ENCODE data around the gene TSPAN5. TPM values are rescaled to one million over a fixed set of nuclear protein-coding genes. Genes with fewer than 3 reads are reported as not detected.
A peak's percentile ranks its signal among the peaks of the same experiment; 100 is the strongest.

TSPAN5 gene
- total RNA-seq, 1 donor from 2014 or later, result 1.6 TPM

GRCh38 chr4:98664959-98665358 lies 6.5 kb upstream of the TSPAN5 start:
- H3K9me3 Mint-ChIP-seq, result no peaks in the 10 kb centered on the region
- TF ChIP-seq CTCF (IDR thresholded peaks at IDR 0.05), result no peak
- no peak for DNase-seq
- no peaks in the 10 kb centered on the region for H3K36me3 Mint-ChIP-seq (ENCODE audit: low read depth)
- no peak for ATAC-seq (ENCODE audit: low read depth)
- H3K4me1 Mint-ChIP-seq, result peaks cover 40% of the 10 kb centered on the region
- no peak overlapping the region for H3K4me3 Mint-ChIP-seq
- CTCF ChIA-PET, result interaction anchor here (0.7 kb wide), 1 partner anchor 330 kb away, joined by 3 read pairs; the partner anchor contains the start of gene METAP1
- H3K27ac Mint-ChIP-seq, result peak overlapping the region; percentile 93
- no peaks in the 10 kb centered on the region for H3K27me3 Mint-ChIP-seq
- intact Hi-C loops (cut with micrococcal nuclease), result loop anchor here (5.0 kb wide), 2 partner anchors 1152 to 1282 kb away; partner anchors contain the start of genes DAPP1 and DNAJB14
- POLR2A ChIA-PET, result no interaction called here

- no peak for TF ChIP-seq CTCF (IDR thresholded peaks at IDR 0.05)
- ATAC-seq (ENCODE audit: low read depth), result peak; percentile 58
- Mint-ChIP-seq H3K27me3 (no peaks in the 10 kb centered on the region), H3K27ac (peak overlapping the region; percentile 93), H3K36me3 (ENCODE audit: low read depth) (no peaks in the 10 kb centered on the region), H3K9me3 (no peaks in the 10 kb centered on the region), H3K4me1 (peaks cover 51% of the 10 kb centered on the region), H3K4me3 (peak overlapping the region; percentile 71)
- ChIA-PET CTCF (no interaction called here), POLR2A (interaction anchor here (0.9 to 2.1 kb wide), 3 partner anchors 265 to 402 kb away, joined by 3 to 6 read pairs (median 4); partner anchors contain the start of genes EIF4E, METAP1 and RAP1GDS1)
- peak; percentile 40 for DNase-seq
- intact Hi-C loops (cut with micrococcal nuclease), result loop anchor here (1.0 to 5.0 kb wide), 10 partner anchors 145 to 1284 kb away; partner anchors contain the start of genes DAPP1, DNAJB14, EIF4E and METAP1
Observed at GRCh38 chr4:98663226-98664006, 5.0 kb upstream of the TSPAN5 start.

GRCh38 chr4:98662626-98663225 lies 4.3 kb upstream of the TSPAN5 start:
- ATAC-seq (ENCODE audit: low read depth), result no peak
- POLR2A ChIA-PET, result interaction anchor here (1.9 to 2.1 kb wide), 2 partner anchors 333 to 401 kb away, joined by 4 to 6 read pairs; partner anchors contain the start of genes METAP1 and RAP1GDS1
- Mint-ChIP-seq H3K4me1 (peaks cover 54% of the 10 kb centered on the region), H3K27ac (peak overlapping the region; percentile 93), H3K36me3 (ENCODE audit: low read depth) (no peaks in the 10 kb centered on the region), H3K27me3 (no peaks in the 10 kb centered on the region), H3K4me3 (peak overlapping the region; percentile 71), H3K9me3 (no peaks in the 10 kb centered on the region)
- CTCF ChIA-PET, result no interaction called here
- TF ChIP-seq CTCF (IDR thresholded peaks at IDR 0.05), result no peak
- peak; percentile 18 for DNase-seq
- intact Hi-C loops (cut with micrococcal nuclease), result loop anchor here (1.0 to 5.0 kb wide), 10 partner anchors 144 to 1285 kb away; partner anchors contain the start of genes DAPP1, DNAJB14, EIF4E and METAP1

GRCh38 chr4:98662055-98662453 lies 3.6 kb upstream of the TSPAN5 start:
- H3K4me3 Mint-ChIP-seq, result no peak overlapping the region
- DNase-seq (no peak), ATAC-seq (ENCODE audit: low read depth) (no peak)
- no peaks in the 10 kb centered on the region for H3K36me3 Mint-ChIP-seq (ENCODE audit: low read depth)
- ChIA-PET POLR2A (interaction anchor here (1.9 to 2.1 kb wide), 2 partner anchors 333 to 400 kb away, joined by 4 to 6 read pairs; partner anchors contain the start of genes METAP1 and RAP1GDS1), CTCF (no interaction called here)
- H3K27ac Mint-ChIP-seq, result peak overlapping the region; percentile 93
- no peaks in the 10 kb centered on the region for H3K9me3 Mint-ChIP-seq
- H3K4me1 Mint-ChIP-seq, result peaks cover 60% of the 10 kb centered on the region
- no peaks in the 10 kb centered on the region for H3K27me3 Mint-ChIP-seq
- no peak for TF ChIP-seq CTCF (IDR thresholded peaks at IDR 0.05)
- intact Hi-C loops (cut with micrococcal nuclease), result loop anchor here (2.0 to 5.0 kb wide), 3 partner anchors 143 to 1285 kb away; partner anchors contain the start of genes DAPP1 and DNAJB14
